ENCODE results near the gene OR52K2.

The OR52K2 gene

GRCh38 chr11:4496557-4497248 lies 47.6 kb downstream of the OR52K2 start:
- Histone ChIP-seq H3K79me2 (ENCODE audit: insufficient read depth, low read length) (no peaks in the 10 kb centered on the region), H3K4me3 (ENCODE audit: insufficient read depth, low read length, poor library complexity, severe bottlenecking) (no peak overlapping the region), H3K4me2 (ENCODE audit: low read depth, low read length, poor library complexity, severe bottlenecking) (no peak overlapping the region), H3K9ac (ENCODE audit: low read length) (no peak overlapping the region), H2AFZ (ENCODE audit: low read depth, low read length, severe bottlenecking) (no peak overlapping the region), H3K27me3 (ENCODE audit: low read length) (no peaks in the 10 kb centered on the region), H4K20me1 (ENCODE audit: low read depth, low read length) (no peaks in the 10 kb centered on the region), H3F3A (ENCODE audit: insufficient read depth) (no peaks in the 10 kb centered on the region), H3K36me3 (ENCODE audit: low read length) (no peaks in the 10 kb centered on the region), H3K9me2 (replicated peaks; ENCODE audit: insufficient read depth, low read length) (no peaks in the 10 kb centered on the region), H3K9me3 (ENCODE audit: insufficient read depth, low read length) (no peaks in the 10 kb centered on the region), H3K27ac (ENCODE audit: low read depth, low read length) (no peak overlapping the region)
- TF ChIP-seq CTCF (IDR thresholded peaks at IDR 0.05; ENCODE audit: insufficient read depth, low read length, poor library complexity, severe bottlenecking) = no peak
- no peak for TF ChIP-seq EZH2phosphoT487 (conservative IDR thresholded peaks at IDR 0.05; ENCODE audit: low read length)
